PC-9 (cell line): Measurements from ENCODE around the gene PPP1R2C. TPM values are rescaled to one million over a fixed set of nuclear protein-coding genes. Genes with fewer than 3 reads are reported as not detected.

Experiments
- Bru-seq: library from RNA; stranded (reverse); fragments of 400-500 nt; gene quantifications from one replicate; lab custom pipeline; 2021; lab: Mats Ljungman, UMichigan
- BruChase-seq, 2 experiments: library from RNA; stranded (reverse); fragments of 400-500 nt; gene quantifications; one replicate each; lab custom pipeline; 2021; lab: Mats Ljungman, UMichigan
- BruUV-seq: library from RNA; stranded (reverse); fragments of 400-500 nt; replicated peaks from 2 replicates; lab custom pipeline; 2021; lab: Mats Ljungman, UMichigan
- CTCF ChIA-PET: fragments of 300-600 bp; sonication (Branson Sonifier 250); formaldehyde crosslinking; loops from one replicate; lab custom pipeline; 2022; ENCODE audit warnings: antibody characterized with exemption; lab: Charles Lee
- POLR2A ChIA-PET: fragments of 300-600 bp; sonication (Branson Sonifier 250); formaldehyde crosslinking; loops from one replicate; lab custom pipeline; 2022; ENCODE audit warnings: antibody characterized with exemption; ENCODE audit not compliant: unreplicated experiment; lab: Charles Lee
- DNase-seq, 2 experiments: peaks; one replicate each; pipeline versions ENCODE4 v3.0.0 to v3.0.0-alpha.2; 2015 to 2022; ENCODE audit warnings: mixed read lengths in 1 of 2
- H2AFZ ChIP-seq: fragments of 200-600 bp; sonication (generic); 2 replicates; pipeline ENCODE4 v1.8.1; 2017; ENCODE audit warnings: antibody characterized with exemption
- H3F3A ChIP-seq: fragments of 200-600 bp; sonication (generic); 2 replicates; pipeline ENCODE4 v1.8.1; 2017; ENCODE audit warnings: antibody characterized with exemption, mild to moderate bottlenecking, low read depth; ENCODE audit not compliant: insufficient read depth
- H3K27ac ChIP-seq: fragments of 200-600 bp; sonication (generic); 2 replicates; pipeline ENCODE4 v1.6.1; 2016; ENCODE audit warnings: mixed run types
- H3K27me3 ChIP-seq: fragments of 200-600 bp; sonication (generic); 2 replicates; pipeline ENCODE4 v1.6.1; 2016; ENCODE audit warnings: low read depth, mixed run types; ENCODE audit not compliant: insufficient read depth
- H3K36me3 ChIP-seq: fragments of 200-600 bp; sonication (generic); 2 replicates; pipeline ENCODE4 v1.6.1; 2016; ENCODE audit warnings: low read depth, mixed run types
- H3K4me1 ChIP-seq: fragments of 200-600 bp; sonication (generic); replicated peaks from 2 replicates; pipeline ENCODE4 v1.6.1; 2016; ENCODE audit warnings: mixed run types; ENCODE audit not compliant: insufficient read depth
- H3K4me2 ChIP-seq: fragments of 200-600 bp; sonication (generic); 2 replicates; pipeline ENCODE4 v1.6.1; 2017; ENCODE audit warnings: mixed run types
- H3K4me3 ChIP-seq: fragments of 200-600 bp; sonication (generic); 2 replicates; pipeline ENCODE4 v1.6.1; 2016; ENCODE audit warnings: mixed run types
- H3K79me2 ChIP-seq: fragments of 200-600 bp; sonication (generic); 2 replicates; pipeline ENCODE4 v1.6.1; 2017; ENCODE audit warnings: low read depth, mixed run types
- H3K9me2 ChIP-seq: fragments of 200-600 bp; sonication (generic); 2 replicates; pipeline ENCODE4 v1.8.1; 2017; ENCODE audit warnings: mild to moderate bottlenecking; ENCODE audit not compliant: insufficient read depth
- H3K9me3 ChIP-seq: fragments of 200-600 bp; sonication (generic); 2 replicates; pipeline ENCODE4 v1.8.1; 2016; ENCODE audit warnings: low read depth; ENCODE audit not compliant: insufficient read depth
- H4K20me1 ChIP-seq: fragments of 200-600 bp; sonication (generic); 2 replicates; pipeline ENCODE4 v1.8.1; 2017; ENCODE audit not compliant: insufficient read depth
- EZH2 ChIP-seq: fragments of 200-600 bp; sonication (generic); IDR thresholded peaks from 2 replicates; pipeline ENCODE4 v1.8.0; 2017; ENCODE audit warnings: antibody characterized with exemption, low read depth
- intact Hi-C: fragments of 100-400 bp; cut with micrococcal nuclease; formaldehyde crosslinking; loops from one replicate; pipeline ENCODE4 v1.10.0; 2022; ENCODE audit not compliant: unreplicated experiment
- long read RNA-seq: library from polyadenylated mRNA; stranded (forward); transcript quantifications from one replicate; pipeline ENCODE4 v2.0.0, GENCODE V29; 2022
- total RNA-seq: library from RNA; stranded (reverse); gene quantifications from 2 replicates; pipeline ENCODE4 v1.2.3, GENCODE V29; 2021
- TF ChIP-seq, protein P1 (sequence below): fragments of 200-600 bp; sonication (generic); conservative IDR thresholded peaks from 2 replicates; pipeline ENCODE4 v1.6.1; 2017; ENCODE audit warnings: mixed run types, antibody characterized with exemption, mild to moderate bottlenecking, moderate library complexity

The PPP1R2C gene
- total RNA-seq: not detected in 2 replicates
- Bru-seq, nascent RNA: not detected
- BruChase-seq, experiment 1, labeled RNA remaining after a 2-hour chase: not detected
- BruChase-seq, experiment 2, labeled RNA remaining after a 6-hour chase: not detected
- long read RNA-seq: 0 reads

DNA sequence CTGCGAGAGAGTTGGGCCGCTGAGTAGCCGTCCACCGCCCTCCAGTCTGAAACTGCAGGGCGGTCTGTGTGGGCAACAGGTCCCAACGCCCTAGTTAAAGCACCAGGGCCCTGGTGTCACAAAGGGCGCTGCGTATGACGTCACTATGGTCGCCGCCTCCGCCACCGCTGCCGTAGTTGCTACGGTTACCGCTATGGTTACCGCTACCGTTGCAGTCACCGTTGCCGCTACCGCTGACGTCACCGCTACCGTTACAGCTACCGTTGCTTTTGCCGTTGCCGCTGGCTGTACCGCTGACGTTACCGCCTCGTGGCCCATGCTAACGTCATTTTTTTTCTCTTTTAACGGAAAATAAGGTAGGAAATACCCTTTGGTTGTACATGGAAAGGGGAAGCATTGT, at the start of gene PPP1R2C:
TSS of gene PPP1R2C (minus strand) at position 68 of the 400 bp plus-strand sequence. CDS start 84 bp downstream, outside the sequence.
- Histone ChIP-seq H3K27me3 (no peaks in the 10 kb centered on the region), H4K20me1 (no peaks in the 10 kb centered on the region), H3K4me3 (no peak within 1 kb of the TSS), H3K27ac (no peak within 1 kb of the TSS), H3K79me2 (no peaks in the 10 kb centered on the region), H3F3A (no peaks in the 10 kb centered on the region), H2AFZ (no peak within 1 kb of the TSS), H3K9me2 (no peaks in the 10 kb centered on the region), H3K36me3 (no peaks in the 10 kb centered on the region), H3K4me1 (no peaks in the 10 kb centered on the region), H3K4me2 (no peak within 1 kb of the TSS), H3K9me3 (no peaks in the 10 kb centered on the region)
- CTCF ChIA-PET: no interaction called here
- DNase-seq: no peak
- TF ChIP-seq, protein P1, sequence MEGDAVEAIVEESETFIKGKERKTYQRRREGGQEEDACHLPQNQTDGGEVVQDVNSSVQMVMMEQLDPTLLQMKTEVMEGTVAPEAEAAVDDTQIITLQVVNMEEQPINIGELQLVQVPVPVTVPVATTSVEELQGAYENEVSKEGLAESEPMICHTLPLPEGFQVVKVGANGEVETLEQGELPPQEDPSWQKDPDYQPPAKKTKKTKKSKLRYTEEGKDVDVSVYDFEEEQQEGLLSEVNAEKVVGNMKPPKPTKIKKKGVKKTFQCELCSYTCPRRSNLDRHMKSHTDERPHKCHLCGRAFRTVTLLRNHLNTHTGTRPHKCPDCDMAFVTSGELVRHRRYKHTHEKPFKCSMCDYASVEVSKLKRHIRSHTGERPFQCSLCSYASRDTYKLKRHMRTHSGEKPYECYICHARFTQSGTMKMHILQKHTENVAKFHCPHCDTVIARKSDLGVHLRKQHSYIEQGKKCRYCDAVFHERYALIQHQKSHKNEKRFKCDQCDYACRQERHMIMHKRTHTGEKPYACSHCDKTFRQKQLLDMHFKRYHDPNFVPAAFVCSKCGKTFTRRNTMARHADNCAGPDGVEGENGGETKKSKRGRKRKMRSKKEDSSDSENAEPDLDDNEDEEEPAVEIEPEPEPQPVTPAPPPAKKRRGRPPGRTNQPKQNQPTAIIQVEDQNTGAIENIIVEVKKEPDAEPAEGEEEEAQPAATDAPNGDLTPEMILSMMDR: no peak
- no peak for TF ChIP-seq EZH2
- no TSS peak for BruUV-seq
- POLR2A ChIA-PET: no interaction called here
- intact Hi-C loops: no loop called here

DNA sequence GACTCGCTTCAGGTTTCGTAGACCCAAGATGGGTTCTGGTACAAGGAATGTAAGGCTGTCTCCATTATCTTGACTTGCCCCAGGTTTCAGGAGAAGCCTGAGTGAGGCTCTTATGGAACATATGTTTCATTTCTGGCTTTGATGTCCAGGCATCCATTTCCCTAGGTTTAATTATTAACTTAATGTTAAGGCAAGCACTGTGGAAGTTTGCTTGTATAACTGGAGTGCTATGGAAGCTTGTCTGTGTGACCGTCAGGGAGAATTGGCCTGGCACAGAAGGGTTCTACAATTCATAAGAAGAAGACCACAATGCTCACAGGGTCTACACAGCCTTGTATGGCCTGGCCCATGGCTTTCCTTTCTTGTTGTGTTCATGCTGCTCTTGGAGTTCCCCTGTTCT, 47.2 kb upstream of the PPP1R2C start:
- H3F3A ChIP-seq: no peaks in the 10 kb centered on the region
- no peak overlapping the region for H3K4me3 ChIP-seq
- TF ChIP-seq, protein P1: no peak
- no peak overlapping the region for H3K4me2 ChIP-seq
- H3K27ac ChIP-seq: no peak overlapping the region
- H3K9me2 ChIP-seq: no peaks in the 10 kb centered on the region
- ChIA-PET CTCF (no interaction called here), POLR2A (no interaction called here)
- no peaks in the 10 kb centered on the region for H4K20me1 ChIP-seq
- no peaks in the 10 kb centered on the region for H3K4me1 ChIP-seq
- H3K27me3 ChIP-seq: no peaks in the 10 kb centered on the region
- H3K9me3 ChIP-seq: no peaks in the 10 kb centered on the region
- no peak overlapping the region for H2AFZ ChIP-seq
- no peaks in the 10 kb centered on the region for H3K79me2 ChIP-seq
- no peaks in the 10 kb centered on the region for H3K36me3 ChIP-seq
- intact Hi-C loops: no loop called here
- BruUV-seq: no TSS peak
- no peak for DNase-seq

DNA sequence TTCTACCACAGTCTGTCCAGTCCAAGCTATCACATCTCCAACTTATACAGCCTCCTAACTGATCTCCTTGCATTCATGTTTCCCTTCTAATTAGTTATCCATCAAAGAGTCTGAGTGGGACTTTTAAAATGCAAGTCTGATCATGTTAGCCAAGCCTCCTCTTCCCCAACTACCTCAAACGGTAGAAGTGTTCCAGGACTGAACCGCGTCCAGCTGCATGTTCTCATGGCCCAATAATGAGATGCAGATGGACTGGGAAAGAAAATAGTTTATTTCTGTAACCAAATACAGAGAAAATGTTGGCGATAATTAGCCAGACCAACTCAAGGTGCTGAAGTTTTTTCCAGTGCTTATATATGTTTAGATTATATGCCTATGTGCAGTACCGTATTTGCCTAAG, 46.6 kb upstream of the PPP1R2C start:
- intact Hi-C loops: no loop called here
- Histone ChIP-seq H3K27me3 (no peaks in the 10 kb centered on the region), H3K36me3 (no peaks in the 10 kb centered on the region), H3K4me3 (no peak overlapping the region), H2AFZ (no peak overlapping the region), H3K9me3 (no peaks in the 10 kb centered on the region), H3K9me2 (no peaks in the 10 kb centered on the region), H3K27ac (no peak overlapping the region), H3K79me2 (no peaks in the 10 kb centered on the region), H3F3A (no peaks in the 10 kb centered on the region), H3K4me2 (no peak overlapping the region), H3K4me1 (no peaks in the 10 kb centered on the region), H4K20me1 (no peaks in the 10 kb centered on the region)
- CTCF ChIA-PET: no interaction called here
- TF ChIP-seq, protein P1: no peak
- TF ChIP-seq EZH2: no peak
- no peak for DNase-seq
- no TSS peak for BruUV-seq
- POLR2A ChIA-PET: no interaction called here
